ENCODE measurements around the gene KIAA1958.

- TF ChIP-seq POLR2AphosphoS5 (IDR thresholded peaks at IDR 0.05; ENCODE audit: low read depth, low read length) (no peak), EZH2phosphoT487 (IDR thresholded peaks at IDR 0.05; ENCODE audit: borderline replicate concordance, low read depth) (no peak), CTCF (IDR thresholded peaks at IDR 0.05) (no peak), RAD21 (IDR thresholded peaks at IDR 0.05; ENCODE audit: low read length) (no peak), USF1 (IDR thresholded peaks at IDR 0.05; ENCODE audit: borderline replicate concordance, low read depth) (no peak), MXI1 (IDR thresholded peaks at IDR 0.05; ENCODE audit: low read depth, low read length) (no peak), EP300 (IDR thresholded peaks at IDR 0.05; ENCODE audit: borderline replicate concordance in 1 of 2, low read depth in 1 of 2, low read length in 1 of 2) (no peak), REST (IDR thresholded peaks at IDR 0.05; ENCODE audit: low read depth, low read length) (no peak), TAF1 (IDR thresholded peaks at IDR 0.05; ENCODE audit: borderline replicate concordance, low read depth, low read length) (no peak)
Measured at GRCh38 chr9:112501287-112501686, 14.7 kb downstream of the KIAA1958 start.
